Superior temporal gyrus (tissue), 1 donor: ENCODE results near the gene CTSO.

ENCODE experiments used
- DNase-seq: peaks from one replicate; pipeline ENCODE4 v3.0.0-alpha.2; 2016; ENCODE audit errors: extremely low spot score

Gene CTSO, protein sequence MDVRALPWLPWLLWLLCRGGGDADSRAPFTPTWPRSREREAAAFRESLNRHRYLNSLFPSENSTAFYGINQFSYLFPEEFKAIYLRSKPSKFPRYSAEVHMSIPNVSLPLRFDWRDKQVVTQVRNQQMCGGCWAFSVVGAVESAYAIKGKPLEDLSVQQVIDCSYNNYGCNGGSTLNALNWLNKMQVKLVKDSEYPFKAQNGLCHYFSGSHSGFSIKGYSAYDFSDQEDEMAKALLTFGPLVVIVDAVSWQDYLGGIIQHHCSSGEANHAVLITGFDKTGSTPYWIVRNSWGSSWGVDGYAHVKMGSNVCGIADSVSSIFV

DNA sequence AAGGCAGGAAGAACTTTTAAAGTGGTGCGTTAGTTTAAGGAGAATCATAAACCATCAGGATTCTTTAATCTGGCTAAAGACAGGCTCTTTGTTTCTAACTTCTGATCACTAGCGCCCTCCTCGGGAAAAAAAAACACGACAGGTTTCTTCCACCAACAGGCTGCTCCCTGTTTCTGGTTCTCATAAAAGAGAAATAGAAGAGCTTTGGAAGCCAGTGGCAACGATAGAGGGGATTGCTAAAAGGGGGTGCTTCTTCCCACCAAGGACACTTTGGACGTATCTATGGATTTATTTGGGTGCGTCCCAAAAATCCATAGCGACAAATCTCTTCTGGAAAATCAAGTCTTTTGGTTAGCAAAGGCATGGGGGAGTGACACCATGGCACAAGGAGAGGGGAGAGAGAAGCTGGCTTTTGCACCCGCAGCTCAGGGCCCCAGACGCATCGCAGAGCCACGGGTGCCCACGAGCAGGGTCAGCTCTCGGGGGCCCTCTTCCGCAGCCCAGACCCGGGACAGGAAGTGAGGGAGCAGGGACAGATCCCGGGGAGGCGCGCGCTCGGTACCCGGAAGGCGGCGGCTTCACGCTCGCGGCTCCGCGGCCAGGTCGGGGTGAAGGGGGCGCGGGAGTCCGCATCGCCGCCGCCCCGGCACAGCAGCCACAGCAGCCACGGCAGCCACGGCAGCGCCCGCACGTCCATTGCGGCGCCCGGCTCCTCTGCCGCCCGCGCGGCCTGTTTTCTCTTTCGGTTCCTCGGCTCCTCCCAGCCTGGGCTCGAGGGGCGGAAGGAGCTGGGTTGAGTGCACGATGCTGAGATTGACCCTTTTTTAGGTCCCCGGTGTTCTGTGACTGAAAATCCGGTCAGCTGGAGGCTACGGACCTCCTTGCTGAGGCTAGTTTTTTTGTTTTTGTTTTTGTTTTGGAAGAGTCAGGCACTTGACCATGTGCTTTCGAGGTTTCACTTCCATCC is at the start of gene CTSO:
TSS of gene CTSO (minus strand) at position 716 of the 967 bp plus-strand sequence. CDS start at position 697, 19 bp downstream.
- peak; percentile 95 for DNase-seq

DNA sequence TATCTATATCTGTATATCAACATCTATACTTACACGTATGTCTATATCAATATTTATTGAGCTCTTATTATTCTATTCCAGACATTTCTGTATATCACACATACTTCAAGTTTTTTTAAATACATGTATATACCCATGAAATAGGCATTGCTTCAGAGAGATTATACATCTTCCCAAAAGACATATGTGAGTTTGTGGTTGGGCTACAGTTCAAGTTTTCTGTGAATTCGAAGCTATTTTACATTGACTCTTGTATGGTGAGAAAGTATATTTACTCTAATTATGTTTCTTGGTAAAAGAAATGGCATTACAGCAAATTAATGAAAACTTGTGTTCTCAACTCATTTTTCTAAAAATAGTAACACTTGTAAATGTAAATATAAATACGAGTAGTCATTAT is 46.8 kb upstream of the CTSO start:
- no peak for DNase-seq

DNA sequence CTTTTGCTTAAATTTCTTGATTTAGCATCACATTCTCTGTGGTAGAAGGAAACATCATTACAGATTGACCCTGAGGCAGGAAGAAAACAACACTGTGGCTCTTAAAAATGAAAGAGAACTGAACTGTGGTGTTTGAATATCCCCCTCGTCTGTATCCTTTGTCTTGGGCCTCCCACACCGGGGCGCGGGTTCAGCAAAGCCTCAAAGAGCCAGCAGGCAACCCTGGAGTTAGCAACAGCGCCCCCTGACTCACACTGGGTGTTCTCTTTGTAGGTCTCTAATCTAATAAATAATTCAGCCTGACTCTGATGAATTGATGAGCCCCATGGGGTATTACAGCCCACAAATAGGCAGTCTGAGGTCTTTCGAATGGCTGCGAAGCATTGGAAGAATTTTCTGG is 46.1 kb upstream of the CTSO start:
- DNase-seq: no peak

DNA sequence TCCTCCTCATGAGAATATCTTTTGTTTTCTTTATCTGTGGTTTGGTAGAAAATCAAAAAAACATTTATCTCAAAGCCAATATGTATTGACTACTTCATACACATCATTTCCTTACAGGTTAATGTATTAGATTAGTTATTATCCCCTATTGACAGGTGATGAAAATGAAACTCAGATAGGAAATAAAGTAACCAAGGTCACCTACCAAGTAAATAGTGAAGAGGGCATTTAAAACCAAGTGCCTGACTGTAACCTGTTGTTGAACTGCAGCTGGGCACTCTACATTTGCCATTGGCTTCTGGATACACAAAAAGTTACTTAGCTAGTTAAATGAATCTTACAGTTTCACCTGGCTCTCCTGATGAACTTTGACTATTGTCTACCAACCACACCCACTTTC is 41.4 kb upstream of the CTSO start:
- DNase-seq: no peak

DNA sequence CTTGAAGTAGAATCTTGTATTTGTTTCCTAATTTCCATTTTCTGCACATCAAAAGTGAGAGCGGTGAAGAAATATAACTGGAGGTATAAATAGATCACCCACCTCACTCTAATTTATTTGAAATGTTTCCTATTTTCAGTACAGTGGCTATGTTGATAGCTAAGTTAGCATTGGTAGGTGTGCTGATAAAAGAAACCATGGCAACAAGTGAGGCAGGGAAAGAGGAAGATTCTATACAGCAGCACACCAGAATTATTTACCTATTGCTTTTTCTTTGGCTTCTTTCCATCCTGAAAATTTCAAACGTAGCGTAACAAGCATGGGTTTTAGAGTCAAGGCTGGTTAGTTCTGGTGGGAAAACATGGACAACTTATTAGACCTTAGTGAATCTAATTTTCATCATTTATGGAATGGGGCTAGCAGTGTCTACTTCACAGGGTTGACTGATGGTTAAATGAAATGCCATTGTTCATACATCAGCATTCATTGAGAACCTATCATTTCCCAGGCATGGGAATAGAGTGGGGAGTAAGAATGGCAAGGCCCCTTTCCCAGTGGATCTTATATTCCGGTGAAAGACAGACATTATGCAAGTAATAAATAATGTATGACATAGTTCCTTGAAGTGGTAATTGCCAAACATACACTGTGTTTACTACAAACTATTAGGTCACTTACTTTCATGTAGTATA is 30.6 kb upstream of the CTSO start:
- DNase-seq: no peak

DNA sequence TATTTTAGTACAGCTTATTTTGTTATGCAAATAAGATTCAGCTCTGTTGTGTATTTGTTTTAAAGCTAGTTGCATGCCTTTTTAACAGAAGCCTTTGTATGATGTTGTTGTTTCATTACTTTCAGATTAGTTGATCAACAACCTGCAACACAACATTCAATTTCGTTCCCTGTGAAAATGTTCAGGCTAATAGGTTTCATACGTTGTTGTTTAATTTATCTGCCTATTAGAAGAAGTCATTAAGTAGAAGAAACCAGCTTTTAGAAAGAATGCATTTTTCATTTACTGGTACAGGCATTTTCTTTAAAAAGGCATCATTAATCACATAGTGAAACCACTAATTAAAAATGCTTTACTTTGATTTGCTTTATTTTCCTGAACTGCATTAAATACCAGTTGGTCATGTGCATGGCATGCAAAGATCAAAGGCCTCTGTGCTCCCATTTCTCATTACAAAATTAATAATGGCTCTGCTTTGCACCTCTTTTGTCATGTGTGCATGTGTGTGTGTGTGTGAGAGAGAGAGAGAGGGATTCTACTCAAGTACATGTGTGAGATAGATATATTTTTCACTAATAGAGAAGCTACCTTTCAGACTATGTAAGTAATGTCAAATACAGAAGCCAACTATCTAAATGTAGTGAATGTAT is 29.2 kb upstream of the CTSO start:
- DNase-seq: no peak

DNA sequence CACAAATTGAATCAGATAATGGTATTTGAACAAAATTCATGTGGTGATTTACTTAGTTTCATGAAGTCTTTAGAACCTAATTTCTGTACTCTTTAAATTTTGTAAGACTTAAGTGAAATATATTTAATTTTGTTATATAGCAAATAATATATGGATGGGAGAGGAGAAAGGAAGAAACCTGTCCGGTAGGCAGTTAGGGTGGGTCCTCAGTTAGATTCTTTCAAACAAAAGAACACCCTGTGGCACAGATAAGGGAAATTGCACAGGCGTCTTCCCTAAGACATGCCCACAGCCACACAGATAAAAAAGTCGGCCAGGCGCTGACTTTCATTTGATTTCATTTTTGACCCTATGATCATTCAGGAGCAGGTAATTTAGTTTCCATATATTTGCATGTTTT is 25.1 kb upstream of the CTSO start:
- DNase-seq: no peak

DNA sequence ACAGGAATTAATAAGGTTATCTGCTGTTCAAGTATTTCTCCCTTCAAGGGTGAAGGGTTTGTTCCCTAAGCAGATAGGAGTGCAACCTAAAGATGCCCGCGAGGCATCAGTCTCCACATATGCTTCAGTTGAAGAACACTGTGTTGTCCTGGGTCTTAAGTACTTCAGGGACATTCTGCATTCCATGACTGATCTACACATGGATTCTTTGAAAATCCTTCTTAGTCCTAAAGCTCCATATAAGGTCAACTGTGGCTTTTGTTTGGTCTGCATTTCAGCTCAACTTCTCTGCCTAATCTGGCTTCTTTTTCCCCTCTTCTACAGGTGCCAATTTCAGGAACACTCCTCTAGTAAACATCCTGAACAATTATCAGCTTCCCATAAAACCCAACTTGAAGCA is 21.8 kb upstream of the CTSO start:
- no peak for DNase-seq

DNA sequence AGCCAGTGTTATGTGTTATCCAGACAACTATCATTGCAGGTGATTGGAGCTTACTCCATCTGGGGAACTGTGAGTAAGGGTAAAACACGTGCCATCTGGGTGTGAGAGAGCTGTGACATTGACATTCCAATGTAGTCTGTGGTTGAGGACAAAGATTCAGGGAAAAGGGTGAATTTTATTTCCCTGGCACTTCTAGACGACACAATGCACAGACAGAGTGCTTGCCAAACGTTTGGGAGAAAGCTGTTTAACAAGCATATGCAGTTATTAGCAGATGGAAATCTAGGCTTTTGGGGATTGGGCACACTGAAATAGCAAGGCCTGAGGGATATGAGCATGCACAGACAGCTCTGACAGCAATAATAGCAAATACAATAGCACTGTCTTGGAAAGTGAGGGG is 21.3 kb upstream of the CTSO start:
- no peak for DNase-seq

DNA sequence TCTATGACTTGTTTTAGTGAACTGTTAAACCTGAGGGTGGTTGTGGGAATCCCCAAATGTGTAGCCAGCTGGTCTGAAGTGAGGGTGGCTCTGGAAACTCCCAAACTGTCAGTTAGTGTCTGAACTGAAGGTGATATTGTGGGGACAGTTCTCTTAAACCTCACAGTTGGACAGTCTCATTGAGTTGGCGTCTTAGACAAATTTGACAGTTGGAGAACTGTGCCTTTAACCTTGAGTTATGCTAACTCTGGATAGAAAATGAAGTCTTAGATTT is 20.7 kb upstream of the CTSO start:
- no peak for DNase-seq

DNA sequence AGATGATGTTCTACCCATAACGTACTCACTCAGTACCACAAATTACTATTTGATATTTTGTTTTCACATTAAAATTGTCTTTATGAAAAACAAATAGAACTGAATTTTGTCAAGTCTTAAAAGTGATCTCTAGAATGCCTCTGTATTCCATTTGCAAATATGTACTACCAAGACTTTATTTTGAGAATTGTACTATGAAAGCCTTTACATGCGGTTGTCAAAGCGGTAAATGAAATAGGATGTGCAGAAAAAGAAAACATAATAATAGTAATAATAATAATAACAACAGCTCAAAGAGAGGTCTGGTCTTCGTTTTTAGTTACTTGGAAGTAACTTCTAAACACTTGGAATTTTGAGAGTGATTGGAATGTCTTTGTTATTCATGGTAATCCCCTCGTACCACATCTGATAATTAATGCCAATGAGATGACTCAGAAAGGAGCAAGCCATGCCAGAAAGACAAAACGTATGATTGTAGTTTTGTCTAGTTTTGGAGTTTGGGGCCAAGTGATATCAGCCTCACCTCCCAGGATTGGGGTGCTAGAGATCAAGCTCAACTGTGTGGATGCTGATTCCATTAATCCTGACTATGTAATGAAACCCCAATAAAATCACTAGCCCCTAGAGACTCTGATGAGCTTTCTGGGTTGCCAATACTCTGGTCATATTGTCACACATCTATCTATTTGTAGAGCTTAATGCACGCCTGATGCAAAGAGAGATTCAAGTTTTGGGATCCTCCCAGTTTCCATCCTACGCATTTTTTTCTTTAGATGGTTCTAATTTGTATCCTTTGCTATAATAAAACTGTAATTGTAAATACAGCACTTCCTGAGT is 20.2 kb upstream of the CTSO start:
- no peak for DNase-seq

DNA sequence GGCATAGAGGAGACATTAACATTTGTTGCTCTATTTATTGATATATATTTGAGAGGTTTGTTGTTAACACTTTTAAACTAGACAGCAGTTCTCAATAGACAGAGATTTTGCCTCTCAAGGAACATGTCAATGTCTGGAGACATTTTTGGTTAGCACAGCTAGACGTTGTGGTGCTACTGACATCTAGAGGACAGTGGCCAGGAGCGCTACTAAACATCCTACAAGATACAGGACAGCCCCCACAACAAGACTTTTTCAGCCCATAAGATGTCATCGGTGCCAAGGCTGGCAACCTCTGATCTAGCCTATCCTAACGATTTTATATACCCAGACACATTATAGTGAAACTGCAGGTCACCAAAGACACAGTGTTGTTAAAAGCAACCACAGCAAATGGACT is 18.4 kb upstream of the CTSO start:
- no peak for DNase-seq

DNA sequence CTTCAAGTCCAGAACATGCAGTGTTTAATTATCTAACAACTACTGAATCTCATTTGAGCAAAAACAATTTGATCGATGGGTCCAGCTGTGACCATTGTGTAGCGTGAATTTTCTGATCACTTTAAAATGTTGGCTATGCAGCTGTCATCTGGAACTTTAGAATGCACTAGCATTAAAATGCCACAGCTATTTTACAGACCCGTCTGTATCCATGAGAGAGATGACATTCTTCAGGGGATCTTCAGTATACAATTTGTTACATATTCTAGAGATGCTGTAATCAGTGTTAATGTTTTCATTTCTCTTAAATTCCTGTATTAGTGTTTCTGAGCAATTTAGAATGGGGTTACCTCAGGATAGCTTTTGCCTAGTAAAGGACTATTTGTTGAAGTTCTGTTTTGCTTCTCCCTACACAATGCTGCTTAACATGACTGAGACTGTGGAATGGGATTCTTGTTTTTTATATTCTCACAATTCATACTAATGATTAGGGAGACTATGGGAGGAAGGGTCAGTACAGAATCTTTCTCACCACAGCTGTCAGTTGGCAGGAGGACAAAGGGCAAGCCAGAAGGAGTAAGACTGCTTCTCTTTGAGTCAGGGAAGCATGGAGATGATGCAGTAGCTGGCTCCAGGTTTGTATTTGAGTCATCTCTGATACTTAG is 13.2 kb upstream of the CTSO start:
- DNase-seq: no peak

DNA sequence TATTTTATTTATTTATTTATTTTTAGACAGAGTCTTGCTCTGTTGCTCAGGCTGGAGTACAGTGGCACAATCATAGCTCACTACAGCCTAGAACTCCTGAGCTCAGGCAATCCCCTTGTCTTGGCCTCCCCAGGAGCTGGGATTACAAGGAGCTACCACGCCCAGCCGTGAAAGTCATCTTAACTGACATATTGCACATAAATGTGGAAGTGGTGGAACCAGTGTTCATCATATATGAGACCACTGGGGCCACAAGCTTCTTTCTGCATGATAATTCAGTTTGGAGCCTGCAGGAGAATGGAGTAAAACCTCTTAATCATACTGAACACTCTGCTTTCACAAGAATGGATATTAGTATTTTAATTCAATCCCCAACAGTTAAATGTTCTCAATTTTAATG is 12.5 kb upstream of the CTSO start:
- DNase-seq: no peak

DNA sequence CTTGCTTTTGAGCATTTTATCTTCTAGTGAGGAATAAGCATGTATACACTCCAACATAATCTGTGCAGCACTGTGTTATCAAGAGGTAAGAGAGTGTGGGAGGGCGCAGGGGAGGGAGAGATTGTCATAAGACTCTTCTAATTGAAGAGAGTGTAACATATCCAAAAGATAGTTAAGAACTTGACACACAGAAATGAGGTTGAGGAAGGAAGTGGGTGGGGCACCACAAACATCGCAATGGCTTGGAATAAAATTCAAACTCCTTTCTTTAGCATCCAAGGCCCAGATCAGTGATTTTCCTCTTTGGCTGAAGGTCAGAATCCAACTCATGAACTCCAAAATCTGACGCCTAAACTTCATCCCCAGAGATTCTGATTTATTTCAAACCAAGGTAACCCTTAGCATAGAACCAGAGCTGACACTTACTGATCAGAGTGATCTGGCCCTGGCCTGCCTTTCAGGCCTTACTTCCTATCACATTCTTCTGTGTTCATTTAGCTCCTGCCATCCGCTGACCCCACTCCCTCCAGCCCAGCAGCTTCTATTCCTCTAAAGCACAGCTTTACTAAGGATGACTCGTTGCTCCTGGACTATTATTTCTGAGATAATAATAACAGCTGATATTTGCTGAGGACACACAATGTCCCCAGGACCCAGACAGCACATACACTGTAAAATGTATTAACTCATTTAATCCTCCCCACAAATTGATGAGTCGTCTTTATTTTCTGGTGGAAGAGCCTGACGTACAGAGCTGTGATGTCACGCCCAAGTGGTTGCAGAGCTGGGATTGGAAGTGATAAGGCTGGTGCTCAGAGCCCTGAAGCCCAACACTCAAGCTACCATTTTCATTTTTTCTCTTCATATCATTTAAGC is 10.6 kb upstream of the CTSO start:
- DNase-seq: no peak

DNA sequence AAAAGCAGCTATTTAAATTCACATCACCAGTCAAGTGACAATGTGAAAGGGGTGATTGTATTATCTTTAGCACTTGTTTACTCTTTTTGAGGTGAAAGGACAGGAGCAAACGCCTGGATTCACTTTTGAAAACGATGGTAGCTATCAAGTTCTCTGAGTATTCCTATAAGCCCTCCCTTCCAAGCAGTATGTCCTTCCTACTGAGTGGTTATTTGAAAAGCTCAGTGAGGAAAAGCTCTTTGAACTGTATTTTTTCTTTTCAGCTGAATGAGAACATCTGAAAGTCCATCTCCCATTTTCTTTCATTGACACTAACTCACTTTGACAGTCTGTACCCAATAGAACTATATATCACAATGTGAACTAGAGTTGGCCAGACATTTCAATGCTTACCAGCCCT is 9.1 kb upstream of the CTSO start:
- no peak for DNase-seq

DNA sequence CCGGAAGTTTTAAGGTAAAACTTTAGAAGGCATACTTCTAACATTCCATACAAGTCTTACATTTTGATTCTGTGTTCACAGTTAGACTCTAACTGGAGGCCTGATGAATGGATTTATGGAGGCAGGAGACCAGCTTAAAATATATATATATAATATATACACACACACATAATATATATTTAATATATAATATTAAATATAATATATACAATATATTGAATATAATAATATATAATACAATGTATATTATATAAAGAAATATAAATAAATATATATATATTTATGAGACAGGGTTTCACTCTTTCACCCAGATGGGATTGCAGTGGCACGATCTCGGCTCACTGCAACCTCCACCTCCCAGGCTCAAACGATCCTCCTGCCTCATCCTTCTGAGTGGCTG is 7.9 kb upstream of the CTSO start:
- no peak for DNase-seq

DNA sequence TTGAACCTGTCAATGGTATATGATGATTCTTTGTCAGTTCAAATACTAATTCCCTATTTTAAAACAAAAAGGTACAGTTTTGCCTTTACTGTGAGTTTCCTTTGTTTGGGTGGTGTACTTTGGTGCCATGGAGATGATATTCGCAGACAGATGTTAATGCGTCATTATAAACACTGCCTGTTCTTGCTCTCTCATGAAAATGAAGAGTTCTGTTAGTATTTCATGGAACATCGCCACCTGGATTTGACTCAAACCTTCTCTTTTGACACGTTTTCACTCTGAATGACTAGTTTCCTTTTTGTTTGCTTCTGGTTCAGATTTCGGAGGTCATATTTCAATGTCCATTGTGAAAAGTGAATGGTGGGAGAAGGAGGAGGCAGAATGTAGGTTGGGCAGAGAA is 6.9 kb upstream of the CTSO start:
- DNase-seq: peak; percentile 52

DNA sequence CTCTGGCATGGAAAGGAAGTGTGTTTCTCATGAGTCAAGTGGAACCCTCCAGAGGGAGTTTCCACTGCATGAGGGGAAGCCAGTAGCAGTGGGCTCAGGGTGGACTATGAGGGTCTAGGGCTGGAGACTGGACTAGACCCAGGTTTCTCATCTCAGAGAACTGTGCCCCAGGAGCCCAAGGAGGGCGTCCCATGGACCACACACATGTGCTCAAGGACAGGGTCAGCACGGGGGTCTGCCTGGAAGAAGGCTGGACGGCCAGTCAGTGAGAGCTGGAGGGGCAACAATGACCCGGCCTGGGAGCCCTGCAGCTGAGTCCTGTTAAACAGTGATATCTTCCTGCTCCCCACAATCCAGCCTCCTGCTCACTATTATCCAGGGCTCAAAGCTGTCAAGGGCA is 5.8 kb upstream of the CTSO start:
- no peak for DNase-seq

DNA sequence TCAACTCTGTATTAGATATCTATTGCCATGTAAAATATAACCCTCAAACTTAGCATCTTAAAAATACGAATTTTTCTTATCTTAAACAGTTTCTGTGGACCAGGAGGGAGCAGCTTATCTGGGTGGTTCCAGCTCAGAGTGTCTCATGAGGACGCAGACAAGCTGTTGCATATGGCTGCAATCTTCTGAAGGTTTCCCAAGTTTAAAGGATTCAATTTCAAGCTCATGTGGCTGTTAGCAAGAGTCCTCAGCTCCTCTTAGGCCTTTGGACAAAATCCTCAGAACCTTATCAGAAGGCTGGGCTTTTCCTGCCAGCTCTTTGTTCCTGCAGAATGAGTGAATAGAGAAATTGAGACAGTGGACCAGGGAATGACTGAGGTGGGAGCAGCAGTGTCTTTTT is 2.8 kb upstream of the CTSO start:
- no peak for DNase-seq
